HPDE6-E6E7 (cell line): ENCODE data around the gene NUDT3.

Experiments used
- DNase-seq: peaks from one replicate; pipeline ENCODE4 v3.0.0; 2011; ENCODE audit warnings: missing footprints; ENCODE audit errors: extremely low spot score

The NUDT3 gene

DNA sequence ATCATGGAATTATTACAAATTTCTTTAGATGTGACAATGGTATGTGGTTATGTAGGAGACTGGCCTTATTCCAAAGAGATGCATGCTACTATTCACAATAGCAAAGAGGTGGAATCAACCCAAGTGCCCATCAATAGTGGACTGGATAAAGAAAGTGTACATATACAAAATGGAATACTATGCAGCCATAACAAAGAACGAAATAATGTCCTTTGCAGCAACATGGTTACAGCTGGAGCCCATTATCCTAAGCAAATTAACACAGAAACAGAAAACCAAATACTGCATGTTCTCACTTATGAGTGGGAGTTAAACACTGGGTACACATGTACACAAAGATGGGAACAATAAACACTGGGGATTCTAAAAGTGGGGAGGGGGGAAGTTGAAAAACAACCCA, 69.7 kb downstream of the NUDT3 start:
- no peak for DNase-seq

DNA sequence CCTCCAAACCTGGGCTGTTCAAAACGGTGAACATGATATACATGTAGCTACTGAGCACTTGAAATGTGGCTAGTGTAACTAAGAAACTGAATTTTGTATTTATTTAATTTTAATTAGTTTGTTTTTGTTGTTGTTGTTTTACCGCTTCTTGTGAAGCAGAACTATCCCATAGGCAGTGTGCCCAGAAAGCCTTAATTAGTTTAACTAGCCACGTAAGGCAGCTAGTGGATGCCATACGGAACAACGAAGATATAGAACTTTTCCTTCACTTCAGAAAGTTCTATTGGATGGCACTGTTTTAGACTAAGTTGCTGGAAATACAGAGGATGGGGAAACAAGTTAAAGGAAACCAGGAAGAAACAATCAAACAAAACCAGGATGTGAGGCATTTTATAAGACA, 70.6 kb downstream of the NUDT3 start:
- DNase-seq = no peak

DNA sequence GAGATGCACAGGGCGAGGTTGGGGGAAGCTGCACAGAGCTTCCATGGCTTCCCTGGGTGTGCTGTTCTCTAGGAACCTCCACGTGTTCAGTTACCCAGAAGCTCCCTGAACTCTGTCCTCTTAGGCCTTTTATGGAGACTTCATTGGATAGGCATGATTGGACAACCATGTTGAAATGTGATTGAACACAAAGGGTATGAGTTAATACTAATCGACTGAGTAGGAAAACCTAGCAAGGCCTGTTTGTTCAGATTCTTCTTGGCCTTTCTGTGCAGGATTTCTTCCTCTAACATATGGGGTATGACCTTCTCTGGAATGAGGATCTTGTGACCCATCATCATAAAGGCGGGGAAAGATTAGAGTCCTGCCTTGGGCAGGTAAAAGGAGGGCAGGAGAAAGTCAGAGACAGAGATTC, 73.0 kb downstream of the NUDT3 start:
- peak; percentile 32 for DNase-seq

DNA sequence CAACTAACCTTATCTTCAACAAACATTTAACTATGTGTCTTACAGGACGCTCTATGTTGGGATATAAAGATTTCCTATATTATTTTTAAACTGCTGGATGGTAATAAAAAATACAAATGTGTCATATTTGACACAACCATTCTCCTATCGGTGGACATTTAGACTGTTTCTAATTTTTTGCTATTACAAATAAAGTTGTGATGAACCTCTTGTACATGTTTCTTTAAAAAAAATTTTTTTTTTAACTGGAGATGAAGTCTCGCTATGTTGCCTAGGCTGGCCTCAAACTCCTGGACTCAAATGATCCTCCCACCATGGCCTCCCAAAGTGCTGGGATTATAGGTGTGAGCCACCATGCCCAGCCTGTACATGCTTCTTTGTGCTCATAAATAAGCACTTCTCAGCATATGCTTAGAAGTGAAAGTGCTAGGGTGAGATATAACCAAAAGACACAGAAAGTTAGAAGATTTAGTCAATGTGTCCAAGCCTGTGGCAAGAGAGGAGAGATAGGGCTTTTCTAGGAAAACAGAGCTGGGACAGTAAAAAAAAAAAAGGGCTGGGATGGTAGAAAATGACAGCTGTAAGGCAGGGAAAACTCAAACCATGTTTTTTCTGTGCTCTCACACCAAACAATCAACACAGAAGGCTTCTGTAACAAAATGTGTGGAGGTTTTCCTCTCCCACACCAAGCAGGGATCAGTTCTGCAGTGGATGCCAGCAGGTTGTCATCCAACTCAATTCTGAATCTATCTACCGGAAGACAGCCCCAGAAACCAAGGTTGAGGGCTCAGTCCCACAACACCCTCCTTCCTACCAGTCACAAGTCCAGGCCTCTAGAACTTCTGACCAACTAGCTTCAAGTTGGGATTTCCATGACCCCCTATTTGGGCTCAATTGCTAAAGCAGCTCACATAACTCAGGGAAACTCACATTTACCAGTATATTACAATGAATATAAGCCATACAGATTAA, 73.7 kb downstream of the NUDT3 start:
- DNase-seq = no peak

DNA sequence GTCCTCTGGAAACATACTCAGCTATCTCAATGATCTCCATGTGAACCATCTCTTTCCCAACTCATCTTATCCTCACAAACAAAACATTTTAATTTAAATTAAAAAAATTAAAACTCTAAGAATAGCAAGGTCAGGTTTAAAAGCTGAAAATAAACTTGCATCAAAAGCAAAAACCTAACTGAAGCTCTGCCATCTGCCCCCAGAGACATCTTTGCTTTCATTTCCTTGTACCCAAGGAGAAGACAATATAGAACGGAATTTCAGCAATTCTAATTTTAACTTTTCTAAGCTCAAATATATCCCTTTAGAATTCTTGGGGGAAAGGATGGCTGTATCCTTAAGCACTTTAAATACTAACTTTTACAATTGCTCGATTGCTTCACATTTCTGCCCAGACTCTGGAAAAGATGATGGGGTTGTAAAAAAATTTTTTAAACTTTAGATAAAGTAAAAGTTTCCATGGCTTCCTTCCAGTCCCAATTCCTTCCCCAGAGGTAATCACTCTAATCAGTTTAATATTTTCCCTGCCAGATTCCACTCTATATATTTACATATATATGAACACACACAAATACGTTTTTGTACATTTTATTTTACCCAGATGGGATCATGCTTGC, 74.5 kb downstream of the NUDT3 start:
- DNase-seq = no peak

DNA sequence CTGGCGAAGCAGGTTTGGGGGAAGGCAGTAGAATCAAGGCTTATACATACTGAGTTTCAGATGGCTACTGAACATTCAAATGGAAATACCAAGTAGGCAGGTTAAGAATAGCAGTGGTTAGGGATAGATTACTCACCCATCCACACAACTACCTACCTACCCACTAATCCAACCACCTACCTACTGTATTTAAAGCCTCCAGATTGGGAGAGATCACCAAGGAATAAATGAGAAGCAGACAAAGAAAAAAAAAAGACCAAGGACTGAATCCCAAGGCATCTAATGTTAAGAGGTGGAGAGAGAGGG, 75.3 kb downstream of the NUDT3 start:
- DNase-seq = no peak

DNA sequence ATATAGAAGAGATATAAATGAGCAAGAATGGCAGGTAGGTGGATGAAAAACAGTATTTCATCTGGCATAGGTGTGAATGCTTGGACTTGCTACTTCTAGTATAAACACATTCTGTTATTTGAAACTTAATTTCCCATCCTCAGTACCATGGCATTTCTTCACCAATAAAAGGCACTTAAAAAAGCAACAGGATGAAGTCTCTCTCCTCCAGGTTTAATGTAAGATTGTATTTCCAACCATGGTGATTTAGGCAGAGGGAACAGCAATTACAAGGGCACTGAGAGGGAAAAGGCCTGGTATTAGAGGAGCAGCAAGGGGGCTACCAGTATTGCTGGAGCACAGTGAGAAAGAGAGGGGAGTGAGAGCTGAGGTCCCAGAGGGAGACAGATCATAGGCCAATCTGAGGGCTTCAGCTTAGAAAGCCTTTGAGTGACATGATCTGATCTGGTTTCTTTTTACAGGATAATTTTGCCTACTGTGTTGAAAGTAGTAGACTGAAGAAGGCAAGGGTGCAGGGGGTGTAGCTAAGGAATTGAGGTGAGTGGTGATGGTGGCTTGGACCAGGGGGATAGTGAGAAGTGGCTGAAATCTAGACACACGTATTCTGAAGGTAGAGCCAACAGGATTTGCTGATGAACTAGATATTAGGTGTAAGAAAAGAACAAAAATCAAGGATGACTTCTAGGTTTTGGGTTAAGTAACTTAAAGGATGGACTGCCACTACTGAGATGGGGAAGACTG, 75.9 kb downstream of the NUDT3 start:
- no peak for DNase-seq

DNA sequence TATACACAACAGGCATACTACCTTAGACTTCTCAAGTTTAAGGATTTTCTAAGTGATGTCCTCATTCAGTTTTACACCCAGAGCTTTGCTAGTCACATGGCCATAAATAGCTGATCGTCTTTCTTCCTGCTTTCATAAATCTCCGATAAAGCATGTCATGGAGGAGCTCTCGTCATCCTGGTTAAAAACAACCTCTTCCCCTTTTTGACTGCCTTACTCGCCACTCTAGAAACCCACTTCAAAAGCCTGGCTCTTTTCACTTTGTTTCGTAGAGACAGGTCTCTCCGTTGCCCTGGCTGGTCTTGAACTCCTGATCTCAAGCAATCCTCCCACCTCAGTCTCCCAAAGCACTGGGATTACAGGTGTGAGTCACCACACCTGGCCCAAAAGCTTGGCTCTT, 76.7 kb downstream of the NUDT3 start:
- no peak for DNase-seq

DNA sequence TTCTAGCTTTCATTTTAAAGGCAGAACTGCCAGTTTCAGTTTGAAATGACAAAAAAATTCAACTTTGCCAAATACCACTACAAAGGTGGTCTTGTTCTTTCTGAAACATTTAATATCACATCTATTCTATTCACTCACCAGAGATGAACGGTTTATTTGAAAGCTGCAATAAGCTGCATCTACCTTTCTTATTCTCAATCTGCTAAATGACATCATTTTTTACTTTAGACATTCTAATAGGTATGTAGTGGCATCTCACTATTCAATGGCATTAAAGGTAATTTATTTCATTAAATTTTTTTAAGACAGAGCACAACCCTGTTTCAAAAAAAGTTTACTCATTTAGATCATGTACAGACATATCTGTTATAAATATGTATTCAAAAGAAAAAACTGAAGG, 77.2 kb downstream of the NUDT3 start:
- no peak for DNase-seq

DNA sequence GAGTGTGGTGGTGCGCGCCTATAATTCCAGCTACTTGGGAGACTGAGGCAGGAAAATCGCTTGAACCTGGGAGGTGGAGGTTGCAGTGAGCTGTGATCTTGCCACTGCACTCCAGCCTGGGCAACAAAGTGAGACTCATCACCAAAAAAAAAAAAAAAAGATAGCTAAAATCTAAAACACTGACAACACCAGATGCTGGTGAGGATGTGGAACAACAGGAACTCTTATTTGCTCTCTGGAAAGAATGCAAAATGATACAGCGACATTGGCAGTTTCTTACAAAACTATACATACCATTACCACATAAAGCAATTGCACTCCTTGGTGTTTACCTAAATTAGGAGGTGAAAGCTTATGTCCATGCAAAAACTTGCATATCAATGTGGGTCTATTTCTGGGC, 80.2 kb downstream of the NUDT3 start:
- DNase-seq = no peak

DNA sequence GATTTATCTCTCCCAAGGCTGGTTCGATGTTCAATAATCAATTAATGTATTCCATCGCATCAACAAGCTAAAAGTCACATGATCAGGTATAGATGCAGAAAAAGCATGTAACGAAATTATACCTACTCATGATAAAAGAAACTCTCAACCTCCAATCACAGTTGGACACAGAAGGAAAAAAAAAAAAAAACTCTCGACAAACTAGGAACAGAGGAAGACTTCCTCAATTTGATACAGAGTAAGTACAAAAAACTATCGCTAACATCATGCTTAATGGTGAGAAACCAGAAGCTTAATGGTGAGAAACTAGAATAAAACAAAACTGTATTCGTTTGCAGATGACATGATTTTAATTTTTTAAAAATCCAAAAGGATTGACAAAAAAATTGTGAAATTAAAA, 81.7 kb downstream of the NUDT3 start:
- no peak for DNase-seq

DNA sequence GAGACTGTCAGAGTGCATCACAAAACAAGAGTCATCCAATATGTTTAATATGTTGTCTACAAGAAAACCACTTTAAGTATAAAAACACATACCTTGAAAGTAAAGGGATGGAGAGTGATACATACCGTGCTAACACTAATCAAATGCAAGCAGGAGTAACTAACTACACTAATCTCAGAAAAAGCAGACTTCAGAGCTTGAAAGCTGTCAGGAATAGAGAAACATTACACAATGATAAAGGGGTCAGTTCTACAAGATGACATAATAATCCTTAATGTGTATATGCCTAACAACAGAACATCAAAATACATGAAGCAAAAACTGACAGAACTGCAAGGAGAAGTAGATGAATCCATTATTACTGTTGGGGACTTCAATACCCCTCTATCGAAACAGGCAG, 84.0 kb downstream of the NUDT3 start:
- DNase-seq = no peak

DNA sequence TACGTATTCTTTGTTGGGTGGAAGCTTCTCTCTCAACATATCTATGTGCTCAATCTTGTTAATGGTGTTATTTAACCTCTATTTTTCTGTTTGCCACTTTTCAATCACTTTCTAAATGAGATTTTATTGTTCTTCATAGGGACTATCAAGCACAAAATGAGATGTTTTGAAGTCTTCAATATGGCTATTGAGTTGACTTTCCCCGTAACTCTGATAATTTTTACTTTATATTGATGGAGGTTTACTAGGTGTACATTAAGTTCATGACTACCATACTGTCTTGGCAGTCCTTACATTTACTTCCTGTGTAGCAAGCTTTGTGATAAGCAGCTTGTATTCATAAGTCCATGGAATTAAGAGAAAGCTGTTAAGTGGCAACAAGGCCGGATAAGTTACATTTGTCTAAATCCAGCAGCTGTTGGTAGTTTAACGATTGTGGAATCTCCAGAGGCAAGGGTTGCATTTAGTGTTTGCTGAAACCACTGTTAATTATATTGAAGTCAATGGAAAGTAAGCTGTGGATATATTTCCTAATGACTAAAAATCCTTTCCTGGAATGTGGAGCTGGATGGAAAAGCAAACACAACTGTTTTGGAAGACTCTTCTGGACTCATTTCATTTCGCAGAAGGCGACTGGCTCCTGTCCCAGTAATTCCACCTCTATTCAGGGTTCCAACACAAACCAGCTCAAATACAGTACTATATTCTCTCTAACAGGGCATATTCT, 86.3 kb downstream of the NUDT3 start:
- DNase-seq = no peak

DNA sequence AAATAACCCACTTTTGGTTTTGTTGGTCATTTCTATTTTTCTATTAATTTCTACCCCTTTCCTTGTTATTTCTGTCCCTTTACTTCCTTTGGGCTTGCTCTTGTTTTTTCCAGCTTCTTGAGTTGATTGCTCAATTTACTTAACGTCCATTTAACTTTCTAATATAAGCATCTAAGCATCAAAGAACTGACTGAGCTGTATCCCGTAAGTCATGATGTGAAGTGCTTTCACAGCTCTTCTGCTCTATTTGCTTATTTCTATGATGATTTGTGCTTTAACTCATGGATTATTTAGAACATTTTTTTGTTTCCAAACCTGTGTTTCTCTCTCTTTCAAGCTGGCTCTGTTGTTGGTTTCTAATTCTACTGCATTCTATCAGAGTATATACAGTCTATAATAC, 87.0 kb downstream of the NUDT3 start:
- no peak for DNase-seq

DNA sequence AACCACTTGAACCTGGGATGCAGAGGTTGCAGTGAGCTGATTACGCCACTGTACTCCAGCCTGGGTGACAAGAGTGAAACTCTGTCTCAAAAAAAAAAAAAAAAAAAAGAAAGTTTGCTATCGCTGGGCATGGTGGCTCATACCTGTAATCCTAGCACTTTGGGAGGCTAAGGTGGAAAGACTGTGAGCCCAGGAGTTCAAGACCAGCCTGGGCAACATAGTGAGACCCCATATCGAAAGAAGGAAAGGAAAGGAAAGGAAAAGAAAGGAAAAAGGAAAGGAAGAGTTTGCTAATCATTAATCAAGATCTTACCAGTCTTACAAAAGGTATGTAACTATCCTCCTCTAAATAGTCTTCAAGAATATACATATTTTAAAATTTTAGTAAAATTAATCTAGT, 88.3 kb downstream of the NUDT3 start:
- DNase-seq = no peak

DNA sequence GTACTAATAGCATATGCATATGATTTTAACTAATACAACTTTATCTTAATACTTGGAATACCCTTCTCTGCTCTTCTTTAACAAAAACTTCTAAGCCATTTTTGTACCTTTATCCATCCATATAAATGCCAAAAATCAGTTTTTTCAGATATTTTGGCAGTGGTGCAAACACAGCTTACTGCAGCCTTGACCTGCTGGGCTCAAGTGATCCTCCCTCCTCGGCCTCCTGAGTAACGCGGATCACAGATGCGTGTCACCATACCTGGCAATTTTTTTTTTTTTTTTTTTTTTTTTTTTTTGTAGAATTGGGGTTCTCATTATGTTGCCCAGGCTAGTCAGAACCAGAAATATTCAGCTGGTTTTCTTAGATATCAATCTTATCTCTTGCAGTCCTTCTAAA, 89.5 kb downstream of the NUDT3 start:
- no peak for DNase-seq

DNA sequence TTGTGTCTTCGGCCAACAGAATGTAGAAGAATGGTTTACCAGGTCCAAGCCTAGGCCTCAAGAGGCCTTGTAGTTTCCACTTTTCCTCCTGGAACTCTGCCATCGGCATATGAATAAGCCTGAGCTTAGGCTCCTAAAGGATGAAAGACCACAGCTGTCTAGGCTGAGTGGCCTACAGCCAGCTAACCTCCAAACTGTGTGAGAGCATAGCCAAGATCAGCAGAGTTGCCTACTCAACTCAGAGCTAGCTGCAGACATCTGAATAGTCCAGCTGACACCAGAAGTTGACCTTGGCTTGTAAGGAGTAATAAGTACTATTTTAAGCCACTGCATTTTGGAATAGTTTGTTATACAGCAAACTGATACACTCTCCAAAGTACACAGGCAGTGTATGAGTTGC, 91.1 kb downstream of the NUDT3 start:
- no peak for DNase-seq

DNA sequence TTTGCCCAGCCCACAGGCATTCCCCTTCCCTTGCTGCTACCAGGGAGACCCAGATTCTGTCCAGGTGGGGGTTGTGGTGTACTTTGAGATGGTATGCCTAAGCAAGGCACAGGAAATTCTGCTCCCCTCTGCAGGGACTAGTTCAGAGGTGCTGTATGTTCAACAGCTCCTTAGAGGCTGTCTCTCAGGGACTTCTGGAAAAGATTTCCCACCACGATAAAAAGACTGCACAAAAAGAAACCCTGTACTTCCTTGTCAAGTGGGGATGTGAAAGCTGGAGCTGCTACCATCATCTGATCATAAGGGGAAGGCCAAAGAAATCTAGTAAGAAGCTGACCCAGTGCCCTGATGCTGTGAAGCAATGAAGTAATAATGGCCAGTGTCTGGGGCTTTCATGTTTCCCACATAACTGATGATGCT, 92.1 kb downstream of the NUDT3 start:
- DNase-seq = no peak

DNA sequence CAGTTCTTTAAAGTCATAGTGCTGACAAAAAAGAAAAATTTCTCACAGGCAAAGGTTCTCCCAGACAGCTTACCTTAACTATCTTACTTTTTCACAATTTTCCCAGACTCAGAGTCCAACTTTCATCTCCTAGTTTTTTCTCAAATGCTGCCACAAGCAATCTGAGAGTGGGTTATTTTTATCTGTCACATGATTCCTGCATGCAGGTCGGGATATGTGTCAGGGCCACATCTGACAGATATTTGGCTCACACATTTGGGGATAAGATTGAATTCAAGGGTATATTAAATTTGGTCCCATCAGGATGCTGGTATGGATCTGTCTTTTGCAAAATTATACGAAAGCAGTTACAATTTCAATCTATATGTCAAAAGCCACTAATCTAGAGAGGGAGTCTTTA, 93.5 kb downstream of the NUDT3 start:
- no peak for DNase-seq

DNA sequence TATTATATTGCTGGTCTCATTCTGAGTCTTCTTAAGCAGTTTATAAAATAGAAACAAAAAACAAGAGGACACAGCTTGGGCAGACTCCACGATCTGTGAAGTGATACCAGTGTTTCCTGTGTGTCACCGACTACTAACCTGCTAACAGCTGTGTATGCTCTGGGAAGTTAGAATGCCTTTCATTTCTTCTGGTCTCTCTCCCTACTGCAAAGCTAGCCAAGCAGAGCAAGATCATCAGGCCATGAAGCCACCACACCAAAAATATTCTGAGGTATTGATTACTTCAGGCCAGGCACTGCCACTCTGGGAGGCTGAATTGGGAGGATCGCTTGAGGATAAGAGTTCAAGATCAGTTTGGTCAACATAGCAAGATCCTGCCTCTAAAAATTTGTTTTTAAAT, 96.7 kb downstream of the NUDT3 start:
- DNase-seq = no peak

DNA sequence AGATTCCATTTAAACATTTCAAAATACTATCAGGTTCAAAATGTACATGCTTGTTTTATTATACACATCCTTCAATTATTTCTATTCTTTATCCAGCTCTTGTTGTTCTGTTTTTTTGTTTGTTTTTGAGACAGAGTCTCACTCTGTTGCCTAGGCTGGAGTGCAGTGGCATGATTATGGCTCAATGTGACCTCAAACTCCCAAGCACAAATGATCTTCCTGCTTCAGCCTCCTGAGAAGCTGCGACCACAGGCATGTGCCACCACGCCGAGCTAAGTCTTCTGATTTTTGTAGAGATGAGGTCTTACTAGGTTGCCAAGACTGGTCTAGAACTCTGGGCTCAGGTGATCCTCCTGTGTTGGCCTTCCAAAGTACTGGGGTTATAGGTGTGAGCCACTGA, 99.5 kb downstream of the NUDT3 start:
- DNase-seq = no peak

DNA sequence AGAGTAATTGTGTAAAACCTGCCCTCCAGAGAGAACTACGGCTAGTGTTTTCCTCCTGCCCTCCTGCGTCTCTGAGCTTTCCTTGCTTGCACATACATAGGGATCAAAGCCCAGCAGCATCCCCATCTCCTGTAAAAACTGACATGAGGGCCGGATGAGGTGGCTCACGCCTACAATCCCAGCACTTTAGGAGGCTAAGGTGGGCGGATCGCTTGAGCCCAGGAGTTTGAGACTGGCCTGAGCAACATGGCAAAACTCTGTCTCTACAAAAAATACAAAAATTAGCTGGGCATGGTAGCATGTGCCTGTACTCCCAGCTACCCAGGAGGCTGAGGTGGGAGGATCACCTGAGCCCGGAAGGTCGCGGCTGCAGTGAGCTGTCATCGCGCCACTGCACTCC, 103.3 kb downstream of the NUDT3 start:
- no peak for DNase-seq
